Neural cell (in vitro differentiated cells): Measurements from ENCODE around the gene BMP15. TPM values are rescaled to one million over a fixed set of nuclear protein-coding genes. Genes with fewer than 3 reads are reported as not detected.

Experiments
- H2AFZ ChIP-seq: fragments of 200-600, 300-800 bp; sonication (generic), shearing (Covaris generic); 2 replicates; pipeline ENCODE4 v1.6.0; 2014; ENCODE audit warnings: low read depth, mild to moderate bottlenecking, antibody characterized with exemption, low read length, moderate library complexity
- H3F3A ChIP-seq: fragments of 200-600 bp; shearing (Covaris generic); 2 replicates; pipeline ENCODE4 v1.6.1; 2016; ENCODE audit warnings: mild to moderate bottlenecking, moderate library complexity, mixed read lengths, antibody characterized with exemption, low read length; ENCODE audit not compliant: insufficient read depth, poor library complexity, severe bottlenecking
- H3K27ac ChIP-seq: fragments of 200-600, 300-800 bp; sonication (generic), shearing (Covaris generic); 2 replicates; pipeline ENCODE4 v1.5.1; 2014; ENCODE audit warnings: mild to moderate bottlenecking, low read length, moderate library complexity
- H3K27me3 ChIP-seq: fragments of 300-800, 200-600 bp; sonication (generic), shearing (Covaris generic); 2 replicates; pipeline ENCODE4 v1.6.0; 2014; ENCODE audit warnings: mild to moderate bottlenecking, low read depth, low read length, moderate library complexity; ENCODE audit not compliant: insufficient read depth
- H3K36me3 ChIP-seq: fragments of 300-800, 200-600 bp; sonication (generic), shearing (Covaris generic); 2 replicates; pipeline ENCODE4 v1.5.1; 2014; ENCODE audit warnings: mild to moderate bottlenecking, antibody characterized with exemption, low read length, moderate library complexity; ENCODE audit not compliant: insufficient read depth
- H3K4me2 ChIP-seq: fragments of 300-800, 200-600 bp; sonication (generic), shearing (Covaris generic); 2 replicates; pipeline ENCODE4 v1.6.0; 2014; ENCODE audit warnings: mild to moderate bottlenecking, low read length
- H3K4me3 ChIP-seq: fragments of 300-800, 200-600 bp; sonication (generic), shearing (Covaris generic); 2 replicates; pipeline ENCODE4 v1.5.1; 2014; ENCODE audit warnings: mild to moderate bottlenecking, low read length, moderate library complexity
- H3K79me2 ChIP-seq: fragments of 200-600 bp; shearing (Covaris generic); replicated peaks from 2 replicates; pipeline ENCODE4 v1.6.0; 2014; ENCODE audit warnings: mild to moderate bottlenecking, low read length, moderate library complexity; ENCODE audit not compliant: insufficient read depth
- H3K9ac ChIP-seq: fragments of 300-800, 200-600 bp; sonication (generic), shearing (Covaris generic); 2 replicates; pipeline ENCODE4 v1.6.1; 2016; ENCODE audit warnings: mild to moderate bottlenecking, low read length, mixed read lengths
- H3K9me2 ChIP-seq: fragments of 200-600 bp; shearing (Covaris generic); 2 replicates; pipeline ENCODE4 v1.6.1; 2016; ENCODE audit warnings: mild to moderate bottlenecking, low read length, mixed read lengths; ENCODE audit not compliant: insufficient read depth
- H3K9me3 ChIP-seq: fragments of 200-600, 300-800 bp; sonication (generic), shearing (Covaris generic); 2 replicates; pipeline ENCODE4 v1.6.1; 2016; ENCODE audit warnings: mild to moderate bottlenecking, mixed run types, low read length, moderate library complexity, mixed read lengths
- H4K20me1 ChIP-seq: fragments of 200-600 bp; shearing (Covaris generic); 2 replicates; pipeline ENCODE4 v1.6.1; 2016; ENCODE audit warnings: mild to moderate bottlenecking, mixed run types; ENCODE audit not compliant: insufficient read depth
- EP300 ChIP-seq: fragments of 450-650 bp; conservative IDR thresholded peaks from 2 replicates; pipeline ENCODE4 v1.6.1; 2014; ENCODE audit warnings: antibody characterized with exemption, mild to moderate bottlenecking, moderate library complexity; ENCODE audit not compliant: poor library complexity, severe bottlenecking
- EZH2 ChIP-seq: fragments of 200-600, 300-800 bp; shearing (Covaris generic), sonication (generic); IDR thresholded peaks from 2 replicates; pipeline ENCODE4 v1.6.1; 2014; ENCODE audit warnings: antibody characterized with exemption, low read length, borderline replicate concordance, mild to moderate bottlenecking; ENCODE audit not compliant: insufficient read depth, poor library complexity, severe bottlenecking
- MXI1 ChIP-seq: fragments of 450-650 bp; conservative IDR thresholded peaks from 2 replicates; pipeline ENCODE4 v1.6.1; 2014; ENCODE audit warnings: antibody characterized with exemption, mild to moderate bottlenecking; ENCODE audit not compliant: poor library complexity, severe bottlenecking
- POLR2AphosphoS5 ChIP-seq: IDR thresholded peaks from 2 replicates; pipeline ENCODE4 v1.6.1; 2012
- RAD21 ChIP-seq: fragments of 450-650 bp; conservative IDR thresholded peaks from 2 replicates; pipeline ENCODE4 v1.6.1; 2014; ENCODE audit warnings: antibody characterized with exemption, mild to moderate bottlenecking, moderate library complexity
- SMC3 ChIP-seq: fragments of 450-650 bp; conservative IDR thresholded peaks from 2 replicates; pipeline ENCODE4 v1.6.1; 2014; ENCODE audit warnings: antibody characterized with exemption, mild to moderate bottlenecking, moderate library complexity; ENCODE audit not compliant: poor library complexity
- TAF1 ChIP-seq: IDR thresholded peaks from 2 replicates; pipeline ENCODE4 v1.6.1; 2012; ENCODE audit warnings: low read depth
- polyA plus RNA-seq: library from polyadenylated mRNA; depleted of rRNA; stranded (reverse); fragments of >200 nt; gene quantifications from 2 replicates; pipeline ENCODE4 v1.2.3, GENCODE V29; 2014
- TF ChIP-seq, protein P1 (sequence below): fragments of 450-650 bp; IDR thresholded peaks from 2 replicates; pipeline ENCODE4 v1.5.1; 2014; ENCODE audit warnings: antibody characterized with exemption, mild to moderate bottlenecking, moderate library complexity; ENCODE audit not compliant: poor library complexity, severe bottlenecking
- TF ChIP-seq, protein P2 (sequence below): IDR thresholded peaks from 2 replicates; pipeline ENCODE4 v1.6.1; 2012; ENCODE audit warnings: borderline replicate concordance

BMP15 gene
- polyA plus RNA-seq, 1 donor from 2014 or later: not detected

- no peaks in the 10 kb centered on the region for H3K9me3 ChIP-seq
- no peaks in the 10 kb centered on the region for H3K36me3 ChIP-seq
- no peak overlapping the region for H3K4me2 ChIP-seq
- no peak for TF ChIP-seq MXI1
- no peaks in the 10 kb centered on the region for H3K9me2 ChIP-seq
- no peak overlapping the region for H2AFZ ChIP-seq
- H3K27ac ChIP-seq: no peak overlapping the region
- H3K27me3 ChIP-seq: no peaks in the 10 kb centered on the region
- no peak overlapping the region for H3K9ac ChIP-seq
- H3K79me2 ChIP-seq: no peaks in the 10 kb centered on the region
- H4K20me1 ChIP-seq: no peaks in the 10 kb centered on the region
- no peak overlapping the region for H3K4me3 ChIP-seq
- no peaks in the 10 kb centered on the region for H3F3A ChIP-seq
Measured at GRCh38 chrX:50881028-50881427, 29.5 kb upstream of the BMP15 start.

DNA sequence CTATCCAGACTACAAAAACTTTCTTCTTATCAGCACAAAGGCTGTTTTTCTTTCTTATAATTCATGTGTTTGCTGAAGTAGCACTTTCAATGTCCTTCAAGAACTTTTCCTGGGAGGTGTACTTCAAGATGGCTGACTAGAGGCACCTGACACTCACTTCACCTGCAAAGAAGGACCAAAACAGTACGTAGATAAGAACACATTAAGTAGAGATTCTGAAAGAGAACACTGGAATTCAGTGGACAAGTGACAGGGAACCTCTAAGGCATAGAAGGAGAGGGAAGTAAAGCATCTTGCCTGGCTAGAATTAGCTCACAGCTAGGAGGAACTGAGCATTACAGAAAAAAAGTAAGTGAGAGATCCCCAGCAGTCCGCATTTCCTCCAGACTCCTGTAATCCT lies 21.7 kb upstream of the BMP15 start:
- Histone ChIP-seq H3K9me3 (no peaks in the 10 kb centered on the region), H3K4me2 (no peak overlapping the region), H3K27ac (no peak overlapping the region), H3K27me3 (no peaks in the 10 kb centered on the region), H3F3A (no peaks in the 10 kb centered on the region), H3K36me3 (no peaks in the 10 kb centered on the region), H3K79me2 (no peaks in the 10 kb centered on the region), H4K20me1 (no peaks in the 10 kb centered on the region), H3K4me3 (no peak overlapping the region), H3K9ac (no peak overlapping the region), H2AFZ (no peak overlapping the region), H3K9me2 (no peaks in the 10 kb centered on the region)
- TF ChIP-seq EZH2 (no peak), EP300 (no peak), MXI1 (no peak), SMC3 (no peak), RAD21 (no peak), TAF1 (no peak), POLR2AphosphoS5 (no peak)
- TF ChIP-seq, protein P1, sequence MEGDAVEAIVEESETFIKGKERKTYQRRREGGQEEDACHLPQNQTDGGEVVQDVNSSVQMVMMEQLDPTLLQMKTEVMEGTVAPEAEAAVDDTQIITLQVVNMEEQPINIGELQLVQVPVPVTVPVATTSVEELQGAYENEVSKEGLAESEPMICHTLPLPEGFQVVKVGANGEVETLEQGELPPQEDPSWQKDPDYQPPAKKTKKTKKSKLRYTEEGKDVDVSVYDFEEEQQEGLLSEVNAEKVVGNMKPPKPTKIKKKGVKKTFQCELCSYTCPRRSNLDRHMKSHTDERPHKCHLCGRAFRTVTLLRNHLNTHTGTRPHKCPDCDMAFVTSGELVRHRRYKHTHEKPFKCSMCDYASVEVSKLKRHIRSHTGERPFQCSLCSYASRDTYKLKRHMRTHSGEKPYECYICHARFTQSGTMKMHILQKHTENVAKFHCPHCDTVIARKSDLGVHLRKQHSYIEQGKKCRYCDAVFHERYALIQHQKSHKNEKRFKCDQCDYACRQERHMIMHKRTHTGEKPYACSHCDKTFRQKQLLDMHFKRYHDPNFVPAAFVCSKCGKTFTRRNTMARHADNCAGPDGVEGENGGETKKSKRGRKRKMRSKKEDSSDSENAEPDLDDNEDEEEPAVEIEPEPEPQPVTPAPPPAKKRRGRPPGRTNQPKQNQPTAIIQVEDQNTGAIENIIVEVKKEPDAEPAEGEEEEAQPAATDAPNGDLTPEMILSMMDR: no peak
- TF ChIP-seq, protein P2, sequence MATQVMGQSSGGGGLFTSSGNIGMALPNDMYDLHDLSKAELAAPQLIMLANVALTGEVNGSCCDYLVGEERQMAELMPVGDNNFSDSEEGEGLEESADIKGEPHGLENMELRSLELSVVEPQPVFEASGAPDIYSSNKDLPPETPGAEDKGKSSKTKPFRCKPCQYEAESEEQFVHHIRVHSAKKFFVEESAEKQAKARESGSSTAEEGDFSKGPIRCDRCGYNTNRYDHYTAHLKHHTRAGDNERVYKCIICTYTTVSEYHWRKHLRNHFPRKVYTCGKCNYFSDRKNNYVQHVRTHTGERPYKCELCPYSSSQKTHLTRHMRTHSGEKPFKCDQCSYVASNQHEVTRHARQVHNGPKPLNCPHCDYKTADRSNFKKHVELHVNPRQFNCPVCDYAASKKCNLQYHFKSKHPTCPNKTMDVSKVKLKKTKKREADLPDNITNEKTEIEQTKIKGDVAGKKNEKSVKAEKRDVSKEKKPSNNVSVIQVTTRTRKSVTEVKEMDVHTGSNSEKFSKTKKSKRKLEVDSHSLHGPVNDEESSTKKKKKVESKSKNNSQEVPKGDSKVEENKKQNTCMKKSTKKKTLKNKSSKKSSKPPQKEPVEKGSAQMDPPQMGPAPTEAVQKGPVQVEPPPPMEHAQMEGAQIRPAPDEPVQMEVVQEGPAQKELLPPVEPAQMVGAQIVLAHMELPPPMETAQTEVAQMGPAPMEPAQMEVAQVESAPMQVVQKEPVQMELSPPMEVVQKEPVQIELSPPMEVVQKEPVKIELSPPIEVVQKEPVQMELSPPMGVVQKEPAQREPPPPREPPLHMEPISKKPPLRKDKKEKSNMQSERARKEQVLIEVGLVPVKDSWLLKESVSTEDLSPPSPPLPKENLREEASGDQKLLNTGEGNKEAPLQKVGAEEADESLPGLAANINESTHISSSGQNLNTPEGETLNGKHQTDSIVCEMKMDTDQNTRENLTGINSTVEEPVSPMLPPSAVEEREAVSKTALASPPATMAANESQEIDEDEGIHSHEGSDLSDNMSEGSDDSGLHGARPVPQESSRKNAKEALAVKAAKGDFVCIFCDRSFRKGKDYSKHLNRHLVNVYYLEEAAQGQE: no peak

GRCh38 chrX:50889582-50889981 lies 21.0 kb upstream of the BMP15 start:
- H4K20me1 ChIP-seq: no peaks in the 10 kb centered on the region
- H3K9me3 ChIP-seq: no peaks in the 10 kb centered on the region
- no peaks in the 10 kb centered on the region for H3K79me2 ChIP-seq
- no peak overlapping the region for H3K4me3 ChIP-seq
- H3F3A ChIP-seq: no peaks in the 10 kb centered on the region
- no peak overlapping the region for H3K9ac ChIP-seq
- no peak for TF ChIP-seq EP300
- no peak for TF ChIP-seq POLR2AphosphoS5
- TF ChIP-seq TAF1: no peak
- TF ChIP-seq, protein P1: no peak
- TF ChIP-seq SMC3: no peak
- TF ChIP-seq RAD21: no peak
- TF ChIP-seq EZH2: no peak
- TF ChIP-seq MXI1: no peak
- H3K27ac ChIP-seq: no peak overlapping the region
- no peaks in the 10 kb centered on the region for H3K36me3 ChIP-seq
- no peaks in the 10 kb centered on the region for H3K27me3 ChIP-seq
- no peak overlapping the region for H2AFZ ChIP-seq
- no peak overlapping the region for H3K4me2 ChIP-seq
- H3K9me2 ChIP-seq: no peaks in the 10 kb centered on the region
